ENCODE results near the gene CREG2.

DNA sequence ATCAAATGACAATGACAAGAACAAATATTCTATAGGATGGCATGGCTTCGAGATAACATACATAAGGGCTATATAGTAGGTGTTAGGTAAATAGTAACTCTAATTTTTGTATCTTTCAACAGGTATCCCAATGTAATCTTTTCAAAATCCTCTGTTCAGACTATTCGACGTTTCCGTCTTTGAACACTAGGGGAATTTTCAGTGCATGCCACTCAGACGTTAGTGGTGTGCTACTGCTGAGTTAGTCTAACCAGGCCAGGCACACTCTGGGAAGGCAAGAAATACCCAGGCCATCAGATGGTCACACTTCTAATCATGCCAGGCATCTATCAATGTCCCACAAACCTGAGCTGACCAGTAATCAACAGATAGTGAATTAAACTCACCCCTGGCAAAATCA is 14.6 kb upstream of the CREG2 start:
- TF ChIP-seq POLR2AphosphoS5 (IDR thresholded peaks at IDR 0.05; ENCODE audit: low read depth, low read length), result no peak
- TF ChIP-seq SIN3A (IDR thresholded peaks at IDR 0.05; ENCODE audit: borderline replicate concordance, insufficient read depth, low read length), result no peak
